Lower leg skin (tissue), 4 donors: ENCODE results near the gene BTBD16. TPM values are rescaled to one million over a fixed set of nuclear protein-coding genes. Genes with fewer than 3 reads are reported as not detected.
A peak's percentile ranks its signal among the peaks of the same experiment; 100 is the strongest.

Source experiments
- DNase-seq, 2 donors: peaks; one replicate each; pipeline ENCODE4 v3.0.0-alpha.2; 2019; ENCODE audit warnings: low spot score in 2 of 2
- H3K4me3 ChIP-seq: fragments of 200-600 bp; sonication (generic); 2 replicates; pipeline ENCODE4 v1.5.1; 2017; ENCODE audit warnings: mild to moderate bottlenecking, low read depth; ENCODE audit not compliant: poor library complexity, severe bottlenecking
- CTCF ChIP-seq, 3 donors: fragments of 450-650 bp; IDR thresholded peaks; one replicate each; pipeline ENCODE4 v1.5.1; 2016; ENCODE audit warnings: antibody characterized with exemption in 3 of 3, mild to moderate bottlenecking in 3 of 3, moderate library complexity in 2 of 3
- POLR2A ChIP-seq, 2 donors: fragments of 450-650 bp; IDR thresholded peaks; one replicate each; pipeline ENCODE4 v1.6.1; 2016 to 2017; ENCODE audit warnings: antibody characterized with exemption in 2 of 2, mild to moderate bottlenecking in 1 of 2, moderate library complexity in 1 of 2
- WGBS, 2 donors: methylation state at CpG; one replicate each; pipeline ENCODE4 v1.1.5; 2018; 5-methylcytosine and 5-hydroxymethylcytosine counted together
- intact Hi-C: fragments of 100-400 bp; cut with DNase I; formaldehyde crosslinking; loops from one replicate; pipeline ENCODE4 v1.15.0; 2023; ENCODE audit warnings: low total_unique reads
- total RNA-seq, 4 donors: library from RNA; depleted of rRNA; stranded (reverse); fragments of >200 nt; gene quantifications; one replicate each; pipeline ENCODE4 v1.1.0, GENCODE V29; 2016

Gene BTBD16
- total RNA-seq, 4 donors from 2014 or later = 2.7 to 16.4 (median 9.0) TPM

DNA sequence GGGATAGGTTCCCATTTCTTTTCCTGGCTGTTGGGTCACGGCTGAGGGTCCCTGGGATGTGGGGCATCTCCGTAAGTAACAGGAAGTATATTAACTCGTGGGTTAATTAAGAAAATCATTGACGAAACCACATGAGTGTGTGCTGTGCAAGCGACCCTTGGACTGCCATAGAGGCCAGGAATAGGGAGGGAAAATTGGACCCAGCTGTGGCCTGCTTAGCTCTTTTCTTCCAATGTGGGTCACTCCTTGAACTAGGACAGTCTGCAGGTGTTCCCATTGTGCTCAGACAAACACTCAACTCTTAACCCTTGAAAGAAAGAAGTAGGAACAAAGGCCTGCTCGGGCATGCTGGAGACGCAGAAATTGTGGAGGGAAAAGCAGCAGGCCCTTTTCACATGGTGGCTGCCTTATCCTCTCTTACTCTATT lies 77.9 kb downstream of the BTBD16 start:
- intact Hi-C loops = no loop called here
- WGBS, 2 donors = 77 to 84% methylated on average over 7 of the region's 7 CpGs
- TF ChIP-seq POLR2A (IDR thresholded peaks at IDR 0.05) = no peak
- no peak for TF ChIP-seq CTCF (IDR thresholded peaks at IDR 0.05)
- DNase-seq = no peak
- no peak overlapping the region for H3K4me3 ChIP-seq

DNA sequence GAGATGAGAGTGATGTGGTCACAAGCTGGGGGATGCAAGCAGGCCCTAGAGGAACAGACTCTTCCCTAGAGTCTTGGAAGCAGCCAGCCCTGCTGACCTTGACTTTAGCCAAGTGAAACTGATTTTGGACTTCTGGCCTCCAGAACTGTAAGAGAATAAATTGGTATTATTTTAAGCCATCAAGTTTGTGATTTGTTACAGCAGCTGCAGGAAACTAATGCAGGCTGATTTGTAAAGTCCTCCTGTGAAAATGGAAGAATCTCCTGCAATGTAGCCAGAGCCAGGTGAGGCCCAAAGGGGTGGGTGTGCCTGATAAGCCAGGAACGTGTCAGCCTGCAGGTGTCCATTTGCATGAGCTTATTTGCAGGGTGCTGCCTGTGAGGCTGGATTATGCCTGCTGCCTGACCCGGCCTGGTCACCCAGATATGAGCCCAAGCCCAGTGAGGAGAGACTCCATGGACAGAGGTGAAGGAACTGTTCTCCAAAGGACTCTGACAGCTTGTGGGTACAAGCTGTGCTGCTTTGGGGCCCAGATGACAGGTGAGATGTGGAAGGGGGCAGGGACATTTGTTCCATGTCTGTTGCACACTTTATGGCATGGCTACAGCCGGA lies 78.8 kb downstream of the BTBD16 start:
- intact Hi-C loops = no loop called here
- H3K4me3 ChIP-seq = no peak overlapping the region
- 54 to 63% methylated on average over 3 of the region's 3 CpGs for WGBS, 2 donors
- no peak for DNase-seq
- no peak for TF ChIP-seq POLR2A (IDR thresholded peaks at IDR 0.05)
- TF ChIP-seq CTCF (IDR thresholded peaks at IDR 0.05) = no peak

DNA sequence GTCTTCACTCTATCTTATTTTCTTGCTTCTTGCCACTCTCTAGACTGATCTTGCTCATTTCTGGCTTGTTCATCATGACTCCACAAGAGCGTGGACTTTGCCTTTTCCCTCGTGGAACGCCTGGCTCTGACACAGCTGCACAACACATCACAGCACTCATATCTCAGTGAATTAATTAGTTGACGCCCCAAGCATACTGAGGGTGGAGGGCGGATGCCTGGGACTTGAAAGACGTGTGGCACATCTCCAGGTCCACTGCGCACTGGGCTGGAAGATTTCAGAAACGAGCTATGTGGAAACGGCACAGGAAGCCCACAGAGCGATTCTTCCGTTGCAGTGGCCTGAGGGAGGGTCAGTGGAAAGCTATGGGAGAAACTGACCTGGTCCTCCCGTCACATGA lies 79.8 kb downstream of the BTBD16 start:
- intact Hi-C loops = no loop called here
- 46 to 59% methylated on average over 12 of the region's 12 CpGs for WGBS, 2 donors
- DNase-seq = peak in 1 of 2 donors; percentile 39
- no peak overlapping the region for H3K4me3 ChIP-seq
- TF ChIP-seq CTCF (IDR thresholded peaks at IDR 0.05) = no peak
- TF ChIP-seq POLR2A (IDR thresholded peaks at IDR 0.05) = no peak

- TF ChIP-seq POLR2A (IDR thresholded peaks at IDR 0.05) = no peak
- no peak for TF ChIP-seq CTCF (IDR thresholded peaks at IDR 0.05)
- intact Hi-C loops = no loop called here
- DNase-seq = peak in 1 of 2 donors; percentile 68
- H3K4me3 ChIP-seq = no peak overlapping the region
- 46 to 54% methylated on average over 8 of the region's 8 CpGs for WGBS, 2 donors
These were observed 81.9 kb downstream of the BTBD16 start for GRCh38 chr10:122352817-122353525.

DNA sequence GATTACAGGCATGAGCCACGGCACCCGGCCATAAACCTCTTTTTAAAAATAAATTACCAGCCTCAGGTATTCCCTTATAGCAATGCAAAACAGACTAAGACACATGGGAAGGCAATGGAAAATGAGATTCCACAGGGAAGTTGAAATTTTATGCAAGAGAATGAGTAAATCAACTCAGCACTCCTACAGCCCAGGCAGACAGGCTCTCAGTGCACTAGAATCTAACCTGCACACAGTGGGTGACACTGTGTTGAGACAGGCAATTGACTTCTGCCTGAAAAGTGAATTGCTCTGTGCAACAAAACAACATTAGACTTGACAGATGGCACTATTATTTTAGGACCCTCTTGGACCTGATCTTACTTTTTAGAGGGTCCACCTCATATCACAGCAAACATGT lies 83.3 kb downstream of the BTBD16 start:
- intact Hi-C loops = no loop called here
- WGBS, 2 donors = 83 to 90% methylated on average over 2 of the region's 2 CpGs
- TF ChIP-seq CTCF (IDR thresholded peaks at IDR 0.05) (no peak), POLR2A (IDR thresholded peaks at IDR 0.05) (no peak)
- DNase-seq = no peak
- no peak overlapping the region for H3K4me3 ChIP-seq
